HG03558 (cell line): ENCODE results near the gene CRB1.
"Not testable (repeated sequence)": the region's sequence is repeated elsewhere in the genome, so short reads cannot be mapped to it uniquely, and the experiment has no call there.

Source experiments
- ATAC-seq: cut with Tn5 transposase; IDR thresholded peaks from one replicate; pipeline ENCODE4 v1.9.1; 2021; ENCODE audit warnings: moderate number of reproducible peaks; ENCODE audit not compliant: unreplicated experiment; ENCODE audit errors: extremely low read depth

CRB1 gene

DNA sequence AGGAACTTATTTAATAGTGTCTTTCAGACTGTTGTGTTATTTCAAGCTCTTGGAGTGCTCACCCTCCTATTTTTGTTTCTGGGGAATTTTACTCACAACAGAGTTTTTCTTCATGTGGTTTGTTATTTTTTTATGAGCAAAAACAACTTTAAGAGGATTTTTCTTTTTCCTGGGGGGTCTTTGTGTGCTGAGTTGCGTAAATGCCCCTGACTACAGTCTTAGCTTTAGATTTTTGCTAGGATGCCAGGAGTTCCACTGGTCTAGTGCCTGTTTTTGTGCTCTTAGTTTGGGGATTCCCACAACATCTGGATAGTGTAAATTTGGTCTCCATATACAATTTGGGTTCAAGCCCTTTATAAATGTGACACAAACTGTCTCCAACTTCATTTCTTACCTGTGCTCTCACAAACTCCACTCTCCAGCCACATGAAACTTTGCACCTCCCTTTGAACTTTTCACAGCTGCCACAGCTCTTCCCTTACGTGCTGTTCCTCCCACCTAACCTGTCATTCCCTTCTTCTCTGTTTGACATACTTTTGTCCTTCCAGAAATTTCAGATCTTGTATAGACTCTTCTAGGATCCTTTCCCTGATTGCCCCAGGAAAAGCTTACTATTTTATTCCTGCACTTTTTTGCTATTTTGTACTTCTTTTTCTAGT lies 180.2 kb downstream of the CRB1 start:
- ATAC-seq, result no peak

DNA sequence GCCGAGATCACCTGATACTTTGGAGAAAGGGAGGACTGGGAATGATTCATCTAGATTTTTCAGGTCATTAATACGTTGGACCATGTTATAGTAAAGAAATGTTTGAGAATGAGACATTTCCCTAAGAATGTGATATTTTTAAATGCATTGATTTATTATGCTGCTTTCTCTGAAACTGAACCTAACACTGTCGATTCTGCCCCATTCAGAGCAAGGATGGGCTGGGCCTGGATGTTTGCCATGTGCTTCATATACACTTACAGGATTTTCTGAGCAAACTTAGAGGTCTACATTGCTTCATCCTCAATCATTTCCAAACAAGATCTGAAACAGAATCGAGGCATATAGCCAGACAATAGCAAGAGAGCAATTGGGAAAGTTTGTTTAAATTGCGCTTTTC lies 183.3 kb downstream of the CRB1 start:
- ATAC-seq, result no peak

DNA sequence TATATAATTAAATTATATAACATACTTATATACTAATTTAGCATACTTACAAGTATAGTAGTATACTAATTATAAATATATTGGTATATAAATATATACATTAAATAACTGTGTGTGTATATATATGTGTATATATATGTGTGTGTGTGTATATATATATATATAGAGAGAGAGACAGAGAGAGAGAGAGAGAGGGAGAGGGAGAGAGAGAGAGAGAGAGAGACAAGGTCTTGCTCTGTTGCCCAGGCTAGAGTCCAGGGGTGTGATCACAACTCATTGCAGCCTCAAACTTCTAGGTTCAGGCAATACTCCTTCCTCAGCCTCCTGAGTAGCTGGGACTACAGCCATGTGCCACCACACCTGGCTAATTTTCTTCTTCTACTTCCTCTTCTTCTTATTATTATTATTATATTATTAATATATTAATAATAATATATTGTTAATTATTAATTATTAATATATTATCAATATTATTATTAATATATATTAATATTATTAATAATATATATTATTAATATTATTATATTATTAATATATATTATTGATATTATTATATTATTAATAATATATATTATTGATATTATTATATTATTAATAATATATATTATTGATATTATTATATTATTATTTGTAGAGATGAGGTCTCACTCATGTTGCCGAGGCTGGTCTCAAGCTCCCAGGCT lies 185.5 kb downstream of the CRB1 start:
- no peak for ATAC-seq

DNA sequence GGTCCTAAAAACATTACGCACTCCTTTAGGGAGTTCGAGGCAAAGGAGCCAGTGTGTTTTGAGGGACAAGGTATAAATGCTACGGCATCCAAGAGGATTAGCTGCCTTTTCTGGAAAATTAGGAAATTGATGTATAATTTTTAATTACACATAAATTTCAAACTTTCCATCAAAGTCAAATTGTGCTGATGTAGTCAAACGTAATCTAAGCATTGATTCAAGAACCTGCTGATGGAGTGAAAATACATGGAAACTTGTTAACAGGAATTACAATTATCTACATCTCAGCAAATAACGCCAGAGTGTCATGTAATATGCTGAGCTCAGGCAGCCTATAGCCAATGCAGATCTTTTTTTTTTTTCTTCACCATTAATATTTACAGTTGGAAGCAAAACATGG lies 194.5 kb downstream of the CRB1 start:
- ATAC-seq, result no peak

DNA sequence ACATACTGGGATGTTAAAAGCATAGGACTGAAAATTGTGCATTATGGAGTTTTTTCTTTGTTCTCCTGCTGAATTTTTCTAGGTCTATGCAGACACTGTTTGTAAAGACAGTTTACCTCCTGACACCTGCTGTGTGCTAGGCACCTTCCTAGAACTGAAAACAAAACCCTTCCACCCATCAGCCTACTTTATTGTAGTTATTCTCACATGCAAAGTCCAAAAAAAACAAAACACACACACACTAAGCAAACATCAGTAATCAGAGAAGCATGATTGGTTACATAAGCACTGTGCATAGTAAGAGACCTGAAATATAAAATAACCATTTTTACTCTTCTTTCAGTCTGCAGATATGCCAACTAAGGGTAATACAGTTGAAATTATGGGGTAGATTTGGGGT lies 195.1 kb downstream of the CRB1 start:
- ATAC-seq, result no peak

DNA sequence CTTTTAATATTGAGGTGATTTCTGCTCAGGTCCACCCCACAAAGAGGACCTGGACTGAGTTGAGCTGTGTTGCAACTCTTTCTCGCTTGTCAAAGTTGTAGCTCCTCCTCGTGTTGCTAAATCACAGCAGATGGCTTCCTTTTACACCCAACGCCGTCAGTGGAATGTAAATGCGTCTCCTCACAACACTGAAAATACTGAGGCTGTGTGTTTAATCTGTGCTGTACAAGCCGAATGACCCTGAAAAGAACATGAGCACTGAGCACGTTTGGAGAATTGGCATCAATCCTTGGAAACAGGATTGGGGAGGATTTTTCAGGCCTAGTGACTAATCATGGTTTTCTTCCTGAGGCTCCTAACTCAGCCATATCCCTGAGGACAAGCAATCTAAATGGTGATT lies 196.0 kb downstream of the CRB1 start:
- ATAC-seq, result no peak

DNA sequence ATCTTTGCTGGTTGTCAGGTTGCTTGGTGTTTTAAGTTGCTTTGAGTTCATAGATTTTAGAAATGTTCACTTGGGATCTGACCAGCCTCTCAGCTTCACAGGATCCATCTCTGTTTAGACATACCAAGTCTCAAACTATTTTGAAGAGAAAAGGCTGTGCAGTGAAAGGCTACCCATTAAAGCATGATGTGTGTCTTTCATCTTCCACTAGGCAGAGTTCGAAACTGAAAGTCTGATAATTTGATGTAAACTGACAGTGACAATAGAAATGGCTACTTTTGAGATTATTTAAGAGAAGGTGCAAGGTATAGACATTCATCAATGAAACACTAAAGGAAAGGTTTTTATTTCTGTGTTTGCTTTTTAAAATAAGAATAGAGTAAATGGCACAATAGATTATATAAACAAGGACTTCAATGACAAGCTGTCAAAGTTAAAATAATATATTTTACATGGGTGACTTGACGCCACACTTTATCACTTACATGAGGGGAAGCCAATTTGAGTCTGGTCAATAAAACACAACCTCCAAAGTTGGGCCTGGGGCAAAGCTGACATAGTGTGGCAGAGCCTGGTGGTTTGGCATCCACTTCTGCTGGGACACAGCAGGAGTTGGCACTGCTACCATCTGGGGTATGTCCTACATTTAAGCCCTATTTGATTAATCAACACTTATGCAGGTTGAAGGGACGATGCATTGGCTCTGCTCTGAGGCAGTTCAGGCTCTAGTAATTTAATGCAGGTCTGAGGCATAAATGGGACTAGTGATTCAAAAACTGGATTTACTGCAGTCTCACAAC lies 197.7 kb downstream of the CRB1 start:
- no peak for ATAC-seq

DNA sequence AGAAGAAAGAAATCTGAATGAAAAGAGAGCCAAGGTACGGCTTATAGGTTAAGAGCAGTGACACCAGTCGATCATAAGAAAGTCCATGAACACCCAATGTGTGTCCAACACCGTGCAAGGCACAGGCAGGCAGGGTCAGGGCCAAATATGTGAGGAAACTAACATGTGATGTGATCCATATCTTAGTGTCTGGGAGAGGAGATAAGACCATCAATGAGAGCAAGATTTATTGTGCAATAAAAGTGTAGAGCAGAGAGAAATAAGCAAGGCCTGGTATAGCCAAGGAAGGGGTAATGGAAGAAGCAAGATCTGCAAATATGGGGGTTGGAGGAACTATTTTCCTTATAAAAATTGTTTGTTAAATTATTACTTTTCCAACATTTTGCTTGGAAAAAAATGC lies 198.8 kb downstream of the CRB1 start:
- ATAC-seq, result no peak

DNA sequence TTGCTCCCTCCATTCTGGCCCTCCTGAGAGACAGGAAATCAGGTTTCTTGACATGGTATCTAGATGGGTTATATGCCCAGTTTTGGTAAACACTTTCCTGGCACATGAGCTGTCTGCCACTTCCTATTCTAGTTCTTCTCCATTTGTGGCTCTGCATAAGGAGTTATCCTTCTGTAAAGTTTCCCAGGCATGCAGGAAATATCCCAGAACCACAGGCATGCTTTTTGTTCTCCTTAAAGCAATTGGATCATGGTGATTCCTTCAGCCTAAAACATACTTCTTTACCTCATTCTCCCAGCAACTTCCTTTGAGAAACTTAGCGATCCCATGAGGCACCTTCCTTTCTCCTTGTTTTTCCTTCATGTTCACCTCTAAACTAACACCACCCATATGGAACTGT lies 199.8 kb downstream of the CRB1 start:
- no peak for ATAC-seq

DNA sequence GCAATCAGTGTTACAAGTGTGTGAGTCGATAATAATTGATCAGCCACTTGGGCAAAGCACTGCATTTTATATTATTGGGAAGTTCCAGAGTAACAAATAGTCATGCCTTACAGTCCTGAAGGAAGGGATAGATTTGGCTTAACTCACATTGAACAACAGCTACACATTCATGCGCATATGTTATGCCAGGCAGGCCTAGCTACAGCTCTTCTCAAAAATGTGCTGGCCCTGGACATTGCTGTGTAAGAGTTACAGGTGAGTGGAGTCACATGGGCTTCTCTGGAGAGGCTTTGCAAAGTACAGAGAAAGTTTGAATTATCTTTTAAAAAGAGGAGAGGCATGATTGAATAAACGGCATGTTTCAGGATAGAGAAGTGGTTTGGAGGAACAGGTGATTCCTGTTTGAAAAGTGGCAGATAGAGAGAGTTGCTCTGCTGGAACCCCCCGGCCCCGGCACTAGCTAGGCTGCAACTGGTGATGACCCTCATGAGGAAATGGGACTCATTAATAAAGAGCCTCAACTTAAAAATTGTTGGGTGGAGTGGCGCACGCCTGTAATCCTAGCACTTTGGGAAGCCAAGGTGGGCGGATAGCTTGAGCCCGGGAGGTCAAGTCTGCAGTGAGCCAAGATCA lies 200.6 kb downstream of the CRB1 start:
- no peak for ATAC-seq

DNA sequence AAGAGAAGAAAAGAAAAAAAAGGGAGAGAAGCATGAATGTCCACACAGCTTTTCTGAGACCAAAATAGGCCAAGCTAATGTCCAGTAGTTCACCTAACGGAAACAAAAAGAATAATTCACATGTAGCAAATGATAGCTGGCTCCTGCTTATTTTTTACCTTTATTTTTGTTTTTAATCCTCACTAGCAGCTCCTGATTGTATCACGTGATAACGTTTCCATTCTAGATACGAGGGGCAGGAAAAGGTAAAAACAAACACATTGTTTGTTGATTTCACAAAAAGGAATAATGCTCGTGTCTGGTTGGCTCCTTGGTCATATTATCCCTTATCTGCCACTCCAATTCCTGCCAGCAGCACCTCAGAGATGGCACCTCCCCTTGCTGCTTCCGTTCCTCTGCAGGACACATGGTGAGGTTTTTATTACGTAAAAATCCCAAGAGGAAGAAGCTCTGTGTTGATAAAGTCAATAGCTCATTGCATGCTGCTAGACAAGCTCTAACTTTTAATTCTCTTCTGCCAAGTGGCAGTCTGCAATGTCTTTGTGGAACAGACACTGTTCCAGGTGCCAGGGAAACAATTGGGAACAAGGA lies 201.7 kb downstream of the CRB1 start:
- ATAC-seq, result no peak

DNA sequence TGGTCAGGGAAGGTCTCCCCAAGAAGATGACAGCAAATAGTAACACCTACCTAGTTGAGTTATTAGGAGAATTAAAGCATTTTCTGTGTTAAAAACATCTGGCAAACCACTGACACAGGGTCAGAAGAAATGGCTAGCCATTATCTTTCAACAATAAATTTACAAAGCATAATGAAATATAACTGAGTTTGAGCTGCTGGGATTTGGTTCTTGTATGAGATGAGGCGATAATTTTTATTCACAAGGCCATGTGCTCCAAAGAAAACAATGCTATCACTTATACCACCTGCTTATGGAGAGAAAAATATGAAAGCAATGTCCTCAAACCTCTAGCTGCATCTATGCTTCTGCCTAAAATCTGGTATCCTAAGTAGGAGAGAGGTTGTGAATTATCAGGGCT lies 202.3 kb downstream of the CRB1 start:
- ATAC-seq, result no peak

DNA sequence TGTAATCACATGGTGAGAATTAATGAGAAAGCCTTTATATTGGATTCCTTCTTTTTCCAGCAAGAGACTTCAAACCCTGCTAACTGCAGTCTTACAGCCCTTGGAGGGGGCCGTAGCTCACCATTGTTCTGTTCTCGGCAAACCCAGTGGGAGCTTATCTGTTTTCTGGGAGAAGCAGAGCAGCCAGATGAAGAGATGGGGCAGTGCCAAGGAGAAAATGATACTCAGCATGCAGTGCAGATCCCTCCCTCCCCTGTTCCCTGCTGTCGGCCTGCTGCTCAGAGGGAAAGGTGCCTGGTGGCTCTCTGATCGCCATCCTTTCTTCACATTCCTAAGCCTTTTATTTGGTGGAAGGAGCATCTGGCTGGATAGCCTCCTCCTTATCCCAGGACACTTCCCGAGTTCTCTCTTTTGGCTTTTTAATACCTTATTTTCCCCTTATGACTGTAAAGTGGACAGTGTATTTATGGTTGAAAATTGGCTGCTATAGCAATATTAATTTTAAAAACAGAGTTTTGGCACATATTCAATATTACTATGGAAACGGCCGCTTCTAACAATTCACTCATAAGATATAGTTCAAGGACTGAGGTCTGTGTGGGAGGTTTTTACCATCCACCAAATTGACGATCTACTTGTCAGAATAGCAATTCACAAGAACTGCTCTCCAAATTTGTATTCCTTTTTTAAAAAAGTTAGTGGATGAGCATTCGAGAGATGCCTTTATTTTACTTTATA lies 203.4 kb downstream of the CRB1 start:
- no peak for ATAC-seq

DNA sequence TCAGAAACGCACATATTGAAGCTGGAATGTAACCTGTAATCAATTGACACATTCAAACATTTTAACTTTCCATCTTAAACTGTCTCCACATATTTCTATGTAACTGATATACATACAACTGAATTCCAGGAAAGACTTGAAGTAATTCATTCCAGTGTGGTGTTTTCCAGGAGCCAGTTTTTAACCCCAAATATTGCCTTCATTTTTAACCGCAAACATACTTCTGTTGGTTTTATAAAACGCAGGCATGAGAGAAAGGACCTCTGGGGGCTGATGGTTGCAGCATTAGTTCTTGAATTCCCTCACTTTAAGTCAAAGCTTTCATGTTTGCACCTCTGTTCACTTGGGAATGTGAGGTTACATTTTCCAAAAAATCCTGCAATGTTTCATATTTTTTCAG lies 204.1 kb downstream of the CRB1 start:
- ATAC-seq, result no peak

DNA sequence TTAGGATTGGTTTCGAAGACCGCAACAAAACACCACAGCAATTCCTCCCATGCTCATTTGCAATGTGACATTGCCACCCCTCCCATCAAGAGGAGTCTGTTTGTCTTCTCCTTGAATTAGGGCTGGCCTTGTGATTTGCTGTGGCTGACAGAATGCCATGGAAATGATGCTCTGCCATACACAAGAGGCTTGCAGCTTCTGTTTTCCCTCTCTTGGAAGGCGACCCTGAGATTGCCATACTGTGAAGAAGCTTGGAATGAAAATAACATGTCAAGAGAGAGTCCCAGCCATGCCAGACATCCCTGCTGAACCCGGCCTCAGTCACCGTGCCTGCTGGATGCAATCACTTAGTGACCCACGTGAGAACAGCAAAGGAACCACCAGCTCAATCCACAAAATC lies 212.4 kb downstream of the CRB1 start:
- ATAC-seq, result no peak

DNA sequence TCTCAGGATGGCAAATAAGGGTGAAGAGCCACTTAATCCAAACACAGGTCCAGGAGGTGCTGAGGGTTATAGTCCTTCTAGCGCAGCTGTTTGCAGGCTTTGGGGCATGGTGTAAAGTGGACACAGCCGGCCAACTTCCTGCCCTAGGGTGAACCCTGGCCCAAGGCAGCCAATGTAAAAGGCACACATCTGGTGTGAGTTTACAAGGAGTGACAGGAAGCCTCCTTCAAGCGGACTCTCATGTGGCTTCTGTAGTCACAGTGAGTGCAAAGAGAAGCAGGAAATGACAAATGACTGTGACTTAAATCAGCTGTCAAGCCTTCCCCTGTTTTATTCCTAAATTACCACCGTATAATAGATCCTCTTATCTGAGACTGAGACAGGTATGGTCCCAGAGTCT lies 213.0 kb downstream of the CRB1 start:
- no peak for ATAC-seq

DNA sequence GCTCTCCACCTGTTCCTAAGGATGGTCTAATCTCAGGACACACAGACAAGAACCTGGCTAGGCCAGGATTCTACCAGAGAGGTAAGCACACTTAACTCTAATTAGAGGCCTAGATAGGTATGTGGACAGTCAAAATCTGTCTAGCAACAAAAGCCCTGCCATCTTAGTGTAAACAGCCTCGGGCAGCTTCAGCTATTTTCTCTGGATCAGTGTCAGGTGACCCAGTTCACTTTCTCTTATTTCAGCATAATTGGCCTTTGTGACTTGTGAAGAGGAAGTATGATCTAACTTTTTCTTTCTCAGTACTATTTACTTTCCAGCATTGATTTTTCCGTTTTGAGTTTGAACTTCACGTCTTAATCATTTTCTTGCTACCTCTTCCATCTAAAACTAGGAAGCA lies 217.7 kb downstream of the CRB1 start:
- no peak for ATAC-seq

DNA sequence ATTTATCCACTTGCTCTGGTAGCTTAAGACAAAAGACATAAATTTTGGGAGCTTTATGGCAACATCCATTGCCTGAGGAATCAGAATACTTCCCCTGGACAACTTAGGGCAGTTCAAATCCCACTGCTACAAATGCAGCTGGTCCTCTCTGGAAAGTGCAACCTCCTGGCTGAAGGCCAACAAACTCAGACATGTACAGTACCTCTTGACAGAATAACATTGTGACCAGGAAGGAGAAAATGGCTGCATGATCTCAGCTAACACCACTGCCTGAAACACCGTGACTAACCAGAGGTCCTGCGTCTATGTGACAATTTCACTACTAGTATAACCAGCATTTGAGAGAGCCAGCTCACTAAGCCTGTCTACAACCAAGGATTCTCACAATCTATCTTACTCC lies 218.9 kb downstream of the CRB1 start:
- ATAC-seq, result no peak

DNA sequence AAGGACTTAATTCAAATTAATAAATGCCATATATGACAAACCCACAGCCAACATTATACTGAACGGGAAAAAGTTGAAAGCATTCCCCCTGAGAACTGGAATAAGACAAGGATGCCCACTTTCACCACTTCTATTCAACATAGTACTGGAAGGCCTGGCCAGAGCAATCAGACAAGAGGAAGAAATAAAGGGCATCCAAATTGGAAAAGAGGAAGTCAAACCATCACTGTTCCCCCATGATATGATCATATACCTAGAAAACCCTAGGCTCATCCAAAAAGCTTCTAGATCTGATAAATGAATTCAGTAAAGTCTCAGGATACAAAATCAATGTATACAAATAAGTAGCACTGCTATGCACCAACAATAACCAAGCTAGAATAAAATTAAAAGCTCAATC lies 223.5 kb downstream of the CRB1 start:
- ATAC-seq, result not testable (repeated sequence)

DNA sequence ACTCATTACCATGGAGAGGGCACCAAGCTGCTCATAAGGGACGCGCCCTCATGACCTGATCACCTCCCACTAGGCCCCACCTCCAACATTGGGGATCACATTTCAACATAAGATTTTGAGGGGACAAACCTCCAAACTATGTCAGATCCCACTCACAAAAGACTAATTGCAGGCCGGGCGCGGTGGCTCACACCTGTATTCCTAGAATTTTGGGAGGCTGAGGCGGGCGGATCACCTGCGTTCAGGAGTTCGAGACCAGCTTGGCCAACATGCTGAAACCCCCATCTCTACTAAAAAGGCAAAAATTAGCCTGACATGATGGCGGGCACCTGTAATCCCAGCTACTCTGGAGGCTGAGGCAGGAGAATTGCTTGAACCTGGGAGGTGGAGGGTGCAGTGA lies 228.7 kb downstream of the CRB1 start:
- no peak for ATAC-seq
